Measurements from ENCODE around the gene LCN10.

The LCN10 gene

DNA sequence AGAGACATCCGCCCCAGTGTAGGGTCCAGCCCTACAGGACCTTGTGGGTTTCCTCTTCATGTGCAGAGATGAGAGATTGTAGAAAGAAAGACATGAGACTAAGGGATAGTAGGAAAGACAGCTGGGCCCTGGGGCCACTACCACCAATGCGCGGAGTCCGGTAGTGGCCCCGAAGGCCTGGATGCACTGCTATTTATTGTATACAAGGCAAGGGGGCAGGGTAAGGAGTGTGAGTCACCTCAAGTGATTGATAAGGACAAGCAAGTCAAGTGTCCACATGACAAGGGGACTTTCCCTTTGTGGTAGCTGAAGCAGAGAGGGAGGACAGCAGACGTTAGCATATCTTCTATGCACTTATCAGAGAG, 42.2 kb upstream of the LCN10 start:
- Histone ChIP-seq H3K27me3 (ENCODE audit: control insufficient read depth in 1 of 2, insufficient read depth in 2 of 2, low read length in 2 of 2) (no peaks in the 10 kb centered on the region), H3K4me3 (ENCODE audit: low read length in 2 of 2) (no peak overlapping the region), H3K9me3 (ENCODE audit: control insufficient read depth in 2 of 2, low read length in 2 of 2) (no peaks in the 10 kb centered on the region), H3K9ac (ENCODE audit: low read length in 2 of 2) (no peak overlapping the region), H3K4me1 (ENCODE audit: control insufficient read depth, insufficient read depth, low read length) (no peaks in the 10 kb centered on the region), H3K36me3 (ENCODE audit: control insufficient read depth in 2 of 2, insufficient read depth in 2 of 2, low read length in 2 of 2) (no peaks in the 10 kb centered on the region), H3K27ac (ENCODE audit: low read length) (no peak overlapping the region)

- Histone ChIP-seq H3K27me3 (ENCODE audit: control insufficient read depth in 1 of 2, insufficient read depth in 2 of 2, low read length in 2 of 2) (no peaks in the 10 kb centered on the region), H3K4me3 (ENCODE audit: low read length in 2 of 2) (no peak overlapping the region), H3K9me3 (ENCODE audit: control insufficient read depth in 2 of 2, low read length in 2 of 2) (no peaks in the 10 kb centered on the region), H3K36me3 (ENCODE audit: control insufficient read depth in 2 of 2, insufficient read depth in 2 of 2, low read length in 2 of 2) (no peaks in the 10 kb centered on the region), H3K27ac (ENCODE audit: low read length) (no peak overlapping the region), H3K4me1 (ENCODE audit: control insufficient read depth, insufficient read depth, low read length) (no peaks in the 10 kb centered on the region), H3K9ac (ENCODE audit: low read length in 2 of 2) (no peak overlapping the region)
Observed at GRCh38 chr9:136784249-136784996, 41.7 kb upstream of the LCN10 start.

DNA sequence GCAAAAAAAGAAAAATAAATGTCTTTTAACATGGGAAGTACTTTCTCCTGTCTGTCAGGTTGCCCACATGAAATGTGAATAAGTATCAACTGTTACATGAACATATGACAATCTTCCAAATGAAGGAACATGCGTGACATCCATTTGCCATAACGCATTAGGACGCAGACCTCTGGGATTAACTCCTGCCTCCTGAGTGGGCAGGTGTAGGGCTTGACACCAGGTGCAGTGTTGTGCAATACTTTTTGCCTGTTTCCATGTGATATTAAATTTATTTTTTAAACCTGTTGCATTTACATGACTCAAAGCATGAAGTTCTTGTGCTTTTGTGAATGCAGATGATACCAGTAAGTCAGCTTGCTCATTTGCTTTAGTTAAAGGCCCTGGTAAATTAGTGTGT, 39.7 kb upstream of the LCN10 start:
- H3K9ac ChIP-seq (ENCODE audit: low read length in 2 of 2): no peak overlapping the region
- no peaks in the 10 kb centered on the region for H3K36me3 ChIP-seq (ENCODE audit: control insufficient read depth in 2 of 2, insufficient read depth in 2 of 2, low read length in 2 of 2)
- peaks cover 2 to 4% of the 10 kb centered on the region in 2 donors for H3K27me3 ChIP-seq (ENCODE audit: control insufficient read depth in 1 of 2, insufficient read depth in 2 of 2, low read length in 2 of 2)

GRCh38 chr9:136779808-136780207, 37.1 kb upstream of the LCN10 start:
- H3K9me3 ChIP-seq (ENCODE audit: control insufficient read depth in 2 of 2, low read length in 2 of 2): no peaks in the 10 kb centered on the region
- H3K4me1 ChIP-seq (ENCODE audit: control insufficient read depth, insufficient read depth, low read length): no peaks in the 10 kb centered on the region
- no peak overlapping the region for H3K9ac ChIP-seq (ENCODE audit: low read length in 2 of 2)
- peaks cover 3 to 4% of the 10 kb centered on the region in 2 donors for H3K27me3 ChIP-seq (ENCODE audit: control insufficient read depth in 1 of 2, insufficient read depth in 2 of 2, low read length in 2 of 2)
- H3K36me3 ChIP-seq (ENCODE audit: control insufficient read depth in 2 of 2, insufficient read depth in 2 of 2, low read length in 2 of 2): no peaks in the 10 kb centered on the region
- H3K27ac ChIP-seq (ENCODE audit: low read length): no peak overlapping the region
- no peak overlapping the region for H3K4me3 ChIP-seq (ENCODE audit: low read length in 2 of 2)

More for the DNA sequence above, 39.7 kb upstream of the LCN10 start:
- H3K4me1 ChIP-seq (ENCODE audit: control insufficient read depth, insufficient read depth, low read length): no peaks in the 10 kb centered on the region
- H3K27ac ChIP-seq (ENCODE audit: low read length): no peak overlapping the region
- no peak overlapping the region for H3K4me3 ChIP-seq (ENCODE audit: low read length in 2 of 2)
- no peaks in the 10 kb centered on the region for H3K9me3 ChIP-seq (ENCODE audit: control insufficient read depth in 2 of 2, low read length in 2 of 2)

GRCh38 chr9:136777359-136777758, 34.6 kb upstream of the LCN10 start:
- Histone ChIP-seq H3K4me1 (ENCODE audit: control insufficient read depth, insufficient read depth, low read length) (no peaks in the 10 kb centered on the region), H3K9ac (ENCODE audit: low read length in 2 of 2) (no peak overlapping the region), H3K27me3 (ENCODE audit: control insufficient read depth in 1 of 2, insufficient read depth in 2 of 2, low read length in 2 of 2) (peaks cover 4 to 8% of the 10 kb centered on the region in 2 donors), H3K27ac (ENCODE audit: low read length) (no peak overlapping the region), H3K36me3 (ENCODE audit: control insufficient read depth in 2 of 2, insufficient read depth in 2 of 2, low read length in 2 of 2) (no peaks in the 10 kb centered on the region), H3K9me3 (ENCODE audit: control insufficient read depth in 2 of 2, low read length in 2 of 2) (peaks cover 5 to 15% of the 10 kb centered on the region in 2 donors), H3K4me3 (ENCODE audit: low read length in 2 of 2) (no peak overlapping the region)

DNA sequence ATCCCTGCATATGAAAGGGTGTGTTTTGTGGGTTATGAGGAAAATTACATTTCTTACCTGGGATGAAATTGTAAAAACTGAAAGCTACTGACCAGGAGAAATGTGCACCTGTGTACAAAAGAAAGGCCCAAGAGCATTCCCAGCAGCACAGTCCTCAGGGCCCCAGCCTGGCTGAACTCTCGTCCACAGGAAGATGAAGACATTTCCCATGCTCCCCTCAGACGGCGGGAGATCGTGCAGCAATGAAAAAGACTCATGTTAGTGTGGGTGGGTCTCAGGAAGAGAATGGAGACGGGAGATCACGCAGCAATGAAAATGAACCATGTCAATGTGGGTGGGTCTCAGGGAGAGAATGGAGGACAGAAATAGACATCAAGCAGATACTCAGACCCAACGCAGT, 34.2 kb upstream of the LCN10 start:
- peaks cover 4 to 8% of the 10 kb centered on the region in 2 donors for H3K27me3 ChIP-seq (ENCODE audit: control insufficient read depth in 1 of 2, insufficient read depth in 2 of 2, low read length in 2 of 2)
- no peaks in the 10 kb centered on the region for H3K36me3 ChIP-seq (ENCODE audit: control insufficient read depth in 2 of 2, insufficient read depth in 2 of 2, low read length in 2 of 2)
- no peaks in the 10 kb centered on the region for H3K4me1 ChIP-seq (ENCODE audit: control insufficient read depth, insufficient read depth, low read length)
- H3K9ac ChIP-seq (ENCODE audit: low read length in 2 of 2): no peak overlapping the region
- peaks cover 5 to 15% of the 10 kb centered on the region in 2 donors for H3K9me3 ChIP-seq (ENCODE audit: control insufficient read depth in 2 of 2, low read length in 2 of 2)
- H3K27ac ChIP-seq (ENCODE audit: low read length): no peak overlapping the region
- H3K4me3 ChIP-seq (ENCODE audit: low read length in 2 of 2): no peak overlapping the region

GRCh38 chr9:136775191-136775590, 32.5 kb upstream of the LCN10 start:
- Histone ChIP-seq H3K9ac (ENCODE audit: low read length in 2 of 2) (no peak overlapping the region), H3K27ac (ENCODE audit: low read length) (no peak overlapping the region), H3K9me3 (ENCODE audit: control insufficient read depth in 2 of 2, low read length in 2 of 2) (peaks cover 5 to 15% of the 10 kb centered on the region in 2 donors), H3K4me3 (ENCODE audit: low read length in 2 of 2) (no peak overlapping the region), H3K27me3 (ENCODE audit: control insufficient read depth in 1 of 2, insufficient read depth in 2 of 2, low read length in 2 of 2) (peaks cover 4 to 8% of the 10 kb centered on the region in 2 donors), H3K4me1 (ENCODE audit: control insufficient read depth, insufficient read depth, low read length) (no peaks in the 10 kb centered on the region), H3K36me3 (ENCODE audit: control insufficient read depth in 2 of 2, insufficient read depth in 2 of 2, low read length in 2 of 2) (no peaks in the 10 kb centered on the region)

GRCh38 chr9:136774416-136775045, 31.8 kb upstream of the LCN10 start:
- Histone ChIP-seq H3K36me3 (ENCODE audit: control insufficient read depth in 2 of 2, insufficient read depth in 2 of 2, low read length in 2 of 2) (no peaks in the 10 kb centered on the region), H3K4me3 (ENCODE audit: low read length in 2 of 2) (no peak overlapping the region), H3K9ac (ENCODE audit: low read length in 2 of 2) (no peak overlapping the region)

GRCh38 chr9:136773386-136774044, 30.8 kb upstream of the LCN10 start:
- H3K36me3 ChIP-seq (ENCODE audit: control insufficient read depth in 2 of 2, insufficient read depth in 2 of 2, low read length in 2 of 2): no peaks in the 10 kb centered on the region

More at GRCh38 chr9:136774416-136775045, 31.8 kb upstream of the LCN10 start:
- peaks cover 5 to 15% of the 10 kb centered on the region in 2 donors for H3K9me3 ChIP-seq (ENCODE audit: control insufficient read depth in 2 of 2, low read length in 2 of 2)
- peaks cover 3% of the 10 kb centered on the region for H3K4me1 ChIP-seq (ENCODE audit: control insufficient read depth, insufficient read depth, low read length)
- H3K27me3 ChIP-seq (ENCODE audit: control insufficient read depth in 1 of 2, insufficient read depth in 2 of 2, low read length in 2 of 2): peaks cover 4 to 8% of the 10 kb centered on the region in 2 donors
- no peak overlapping the region for H3K27ac ChIP-seq (ENCODE audit: low read length)

DNA sequence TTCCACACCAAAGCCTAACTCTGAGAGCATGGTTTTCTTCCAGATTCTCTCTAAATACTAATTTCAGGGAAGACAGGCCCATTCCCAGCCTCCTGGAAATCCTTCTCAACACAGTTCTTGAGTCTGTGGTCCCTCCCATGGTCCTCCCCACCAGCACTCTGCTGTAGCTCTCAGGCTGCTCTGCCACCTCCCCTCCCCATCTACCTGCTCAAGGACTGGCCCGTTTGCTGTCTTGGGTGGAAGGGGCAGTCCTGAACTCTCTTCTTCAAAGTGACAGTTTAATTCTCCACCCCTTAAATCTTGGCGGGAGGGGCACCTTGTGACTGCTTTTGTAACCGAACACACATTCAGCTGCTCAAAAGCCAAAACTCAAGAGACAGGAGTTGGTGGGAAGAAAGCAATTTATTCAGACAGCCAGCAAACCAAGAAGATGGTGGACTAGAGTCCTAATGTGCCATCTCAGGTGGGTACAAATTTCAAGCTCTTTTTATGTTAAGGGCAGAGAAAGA, 29.2 kb upstream of the LCN10 start:
- Histone ChIP-seq H3K27me3 (ENCODE audit: control insufficient read depth in 1 of 2, insufficient read depth in 2 of 2, low read length in 2 of 2) (peaks cover 6 to 11% of the 10 kb centered on the region in 2 donors), H3K36me3 (ENCODE audit: control insufficient read depth in 2 of 2, insufficient read depth in 2 of 2, low read length in 2 of 2) (no peaks in the 10 kb centered on the region), H3K4me3 (ENCODE audit: low read length in 2 of 2) (no peak overlapping the region), H3K4me1 (ENCODE audit: control insufficient read depth, insufficient read depth, low read length) (peaks cover 3% of the 10 kb centered on the region), H3K9ac (ENCODE audit: low read length in 2 of 2) (no peak overlapping the region), H3K9me3 (ENCODE audit: control insufficient read depth in 2 of 2, low read length in 2 of 2) (peaks cover 5 to 15% of the 10 kb centered on the region in 2 donors), H3K27ac (ENCODE audit: low read length) (no peak overlapping the region)

More at GRCh38 chr9:136773386-136774044, 30.8 kb upstream of the LCN10 start:
- H3K9ac ChIP-seq (ENCODE audit: low read length in 2 of 2): no peak overlapping the region
- H3K27ac ChIP-seq (ENCODE audit: low read length): no peak overlapping the region
- no peak overlapping the region for H3K4me3 ChIP-seq (ENCODE audit: low read length in 2 of 2)
- peaks cover 5 to 15% of the 10 kb centered on the region in 2 donors for H3K9me3 ChIP-seq (ENCODE audit: control insufficient read depth in 2 of 2, low read length in 2 of 2)
- peaks cover 3% of the 10 kb centered on the region for H3K4me1 ChIP-seq (ENCODE audit: control insufficient read depth, insufficient read depth, low read length)
- H3K27me3 ChIP-seq (ENCODE audit: control insufficient read depth in 1 of 2, insufficient read depth in 2 of 2, low read length in 2 of 2): peaks cover 4 to 8% of the 10 kb centered on the region in 2 donors
